Uterus (tissue), 2 donors: Measurements from ENCODE around the gene SERPINA1.
"Not testable (repeated sequence)": the region's sequence is repeated elsewhere in the genome, so short reads cannot be mapped to it uniquely, and the experiment has no call there.

Experiments used
- CTCF ChIP-seq, 4 experiments: fragments of 200-600 bp in 2 of 4; fragments of 450-650 bp in 2 of 4; sonication (generic) in 2 of 4; IDR thresholded peaks; one replicate each; pipeline ENCODE4 v1.5.1; 2016 to 2019; ENCODE audit warnings: antibody characterized with exemption in 4 of 4, mild to moderate bottlenecking in 2 of 4, moderate library complexity in 1 of 4
- POLR2A ChIP-seq, 2 donors: fragments of 450-650 bp; IDR thresholded peaks; one replicate each; pipeline ENCODE4 v1.6.1; 2016; ENCODE audit warnings: antibody characterized with exemption in 2 of 2, mild to moderate bottlenecking in 1 of 2, moderate library complexity in 1 of 2

GRCh38 chr14:94409430-94409829 lies 21.0 kb upstream of the SERPINA1 start:
- TF ChIP-seq CTCF, POLR2A (IDR thresholded peaks at IDR 0.05): not testable (repeated sequence)
